ENCODE measurements around the gene PIGM. TPM values are rescaled to one million over a fixed set of nuclear protein-coding genes. Genes with fewer than 3 reads are reported as not detected.

The PIGM gene
- total and polyA plus RNA-seq, 2 of the 13 experiments (the other 11 are each of a cell fraction or from before 2014, with no cell fraction given) = 3.4 to 4.6 TPM

DNA sequence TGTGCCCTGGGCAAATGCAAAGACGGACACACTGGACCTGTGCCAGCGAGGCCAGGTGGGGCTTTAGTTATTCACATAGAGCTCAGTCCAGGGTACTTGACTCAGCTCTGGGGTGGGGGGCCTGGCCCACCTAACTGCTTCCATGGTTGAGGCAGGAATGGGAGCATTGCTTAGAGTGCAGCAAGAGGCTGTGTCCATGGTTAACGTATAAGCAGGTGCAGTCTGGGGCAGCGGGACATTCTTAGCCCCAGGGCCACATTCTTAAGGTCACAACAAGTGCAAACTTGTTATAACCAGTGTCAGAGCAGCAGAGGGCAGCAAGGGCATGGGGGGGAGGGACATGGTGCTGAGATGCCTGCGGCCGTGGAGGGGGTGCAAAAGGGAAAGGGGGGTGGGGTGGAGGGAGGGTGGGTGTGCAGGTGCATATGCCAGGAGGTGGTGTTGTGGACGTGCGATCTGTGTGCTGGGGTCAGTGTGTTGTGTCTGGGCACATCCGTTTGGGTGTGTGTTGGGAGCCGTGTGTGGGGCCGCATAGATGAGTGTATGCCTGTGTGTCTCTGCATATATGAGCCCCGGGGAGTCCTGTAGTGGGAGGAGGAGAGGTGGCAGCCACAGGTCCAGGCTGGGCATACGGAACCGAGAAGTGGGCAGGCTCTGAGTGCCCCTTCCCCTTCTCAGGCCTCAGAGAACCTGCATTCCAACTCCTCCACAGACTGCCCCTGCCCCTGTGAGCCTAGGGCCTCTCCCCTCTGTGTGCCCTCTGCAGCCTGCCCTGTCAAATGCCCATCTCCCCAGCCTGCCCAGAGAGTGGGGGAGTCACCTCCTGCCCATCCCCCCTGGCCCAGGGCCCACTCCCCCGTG, 29.8 kb upstream of the PIGM start:
- peak; percentile 32 for ATAC-seq
- no TSS peak for BruUV-seq (replicated peaks)
- intact Hi-C loops (cut with micrococcal nuclease; ENCODE audit: unreplicated experiment) (no loop called here), in situ Hi-C loops (cut with HindIII; ENCODE audit: extremely low pct_ligation_motif_present, low pct_unique_long_range_greater_than_20kb) (no loop called here)
- Histone ChIP-seq H3K36me3 (replicated peaks in 1 of 2; ENCODE audit: control insufficient read depth in 1 of 2, insufficient read depth in 2 of 2, low read length in 2 of 2) (no peaks in the 10 kb centered on the region), H3K79me2 (ENCODE audit: insufficient read depth, low read length) (no peaks in the 10 kb centered on the region), H2AFZ (ENCODE audit: low read length) (no peak overlapping the region), H3K4me3 (replicated peaks in 1 of 3; ENCODE audit: insufficient read depth in 1 of 3, low read depth in 2 of 3, low read length in 3 of 3) (no peak overlapping the region), H3K9me3 (ENCODE audit: low read length) (no peaks in the 10 kb centered on the region), H3K4me1 (ENCODE audit: insufficient read depth, low read length) (peaks cover 80% of the 10 kb centered on the region), H3K4me2 (ENCODE audit: low read depth, low read length) (no peak overlapping the region), H3K27ac (ENCODE audit: extremely low read length, insufficient read depth, low read length) (no peak overlapping the region), H3K9ac (ENCODE audit: insufficient read depth, low read depth, low read length) (no peak overlapping the region), H3K27me3 (ENCODE audit: control insufficient read depth in 1 of 2, insufficient read depth in 2 of 2, low read length in 2 of 2) (no peaks in the 10 kb centered on the region), H4K20me1 (ENCODE audit: insufficient read depth, low read length) (no peaks in the 10 kb centered on the region)
- TF ChIP-seq, protein P1, sequence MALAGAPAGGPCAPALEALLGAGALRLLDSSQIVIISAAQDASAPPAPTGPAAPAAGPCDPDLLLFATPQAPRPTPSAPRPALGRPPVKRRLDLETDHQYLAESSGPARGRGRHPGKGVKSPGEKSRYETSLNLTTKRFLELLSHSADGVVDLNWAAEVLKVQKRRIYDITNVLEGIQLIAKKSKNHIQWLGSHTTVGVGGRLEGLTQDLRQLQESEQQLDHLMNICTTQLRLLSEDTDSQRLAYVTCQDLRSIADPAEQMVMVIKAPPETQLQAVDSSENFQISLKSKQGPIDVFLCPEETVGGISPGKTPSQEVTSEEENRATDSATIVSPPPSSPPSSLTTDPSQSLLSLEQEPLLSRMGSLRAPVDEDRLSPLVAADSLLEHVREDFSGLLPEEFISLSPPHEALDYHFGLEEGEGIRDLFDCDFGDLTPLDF (CRISPR knock-in tag; IDR thresholded peaks at IDR 0.05) = no peak
- TF ChIP-seq ZNF431 (CRISPR knock-in tag; IDR thresholded peaks at IDR 0.05; ENCODE audit: borderline replicate concordance, low read depth) (no peak), SNAPC2 (CRISPR knock-in tag; IDR thresholded peaks at IDR 0.05) (no peak), DMAP1 (CRISPR knock-in tag; IDR thresholded peaks at IDR 0.05) (no peak), MAFF (IDR thresholded peaks at IDR 0.05; ENCODE audit: low read depth, low read length) (no peak), ZNF839 (CRISPR knock-in tag; IDR thresholded peaks at IDR 0.05; ENCODE audit: borderline replicate concordance) (no peak), ZNF225 (CRISPR knock-in tag; IDR thresholded peaks at IDR 0.05) (no peak), TCF7 (IDR thresholded peaks at IDR 0.05; ENCODE audit: low read depth) (no peak), IRF2 (CRISPR knock-in tag; IDR thresholded peaks at IDR 0.05) (no peak), HNRNPL (IDR thresholded peaks at IDR 0.05; ENCODE audit: low read depth, low read length) (peak; percentile 82; the same call in 1 of the 2 replicates), ZNF644 (CRISPR knock-in tag; IDR thresholded peaks at IDR 0.05; ENCODE audit: low read depth) (no peak), BORCS8-MEF2B (CRISPR knock-in tag; IDR thresholded peaks at IDR 0.05) (no peak)
- TF ChIP-seq, protein P2, sequence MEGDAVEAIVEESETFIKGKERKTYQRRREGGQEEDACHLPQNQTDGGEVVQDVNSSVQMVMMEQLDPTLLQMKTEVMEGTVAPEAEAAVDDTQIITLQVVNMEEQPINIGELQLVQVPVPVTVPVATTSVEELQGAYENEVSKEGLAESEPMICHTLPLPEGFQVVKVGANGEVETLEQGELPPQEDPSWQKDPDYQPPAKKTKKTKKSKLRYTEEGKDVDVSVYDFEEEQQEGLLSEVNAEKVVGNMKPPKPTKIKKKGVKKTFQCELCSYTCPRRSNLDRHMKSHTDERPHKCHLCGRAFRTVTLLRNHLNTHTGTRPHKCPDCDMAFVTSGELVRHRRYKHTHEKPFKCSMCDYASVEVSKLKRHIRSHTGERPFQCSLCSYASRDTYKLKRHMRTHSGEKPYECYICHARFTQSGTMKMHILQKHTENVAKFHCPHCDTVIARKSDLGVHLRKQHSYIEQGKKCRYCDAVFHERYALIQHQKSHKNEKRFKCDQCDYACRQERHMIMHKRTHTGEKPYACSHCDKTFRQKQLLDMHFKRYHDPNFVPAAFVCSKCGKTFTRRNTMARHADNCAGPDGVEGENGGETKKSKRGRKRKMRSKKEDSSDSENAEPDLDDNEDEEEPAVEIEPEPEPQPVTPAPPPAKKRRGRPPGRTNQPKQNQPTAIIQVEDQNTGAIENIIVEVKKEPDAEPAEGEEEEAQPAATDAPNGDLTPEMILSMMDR (CRISPR knock-in tag; IDR thresholded peaks at IDR 0.05) = peak; percentile 20; the same call in 1 of the 2 replicates
- TF ChIP-seq, protein P3, sequence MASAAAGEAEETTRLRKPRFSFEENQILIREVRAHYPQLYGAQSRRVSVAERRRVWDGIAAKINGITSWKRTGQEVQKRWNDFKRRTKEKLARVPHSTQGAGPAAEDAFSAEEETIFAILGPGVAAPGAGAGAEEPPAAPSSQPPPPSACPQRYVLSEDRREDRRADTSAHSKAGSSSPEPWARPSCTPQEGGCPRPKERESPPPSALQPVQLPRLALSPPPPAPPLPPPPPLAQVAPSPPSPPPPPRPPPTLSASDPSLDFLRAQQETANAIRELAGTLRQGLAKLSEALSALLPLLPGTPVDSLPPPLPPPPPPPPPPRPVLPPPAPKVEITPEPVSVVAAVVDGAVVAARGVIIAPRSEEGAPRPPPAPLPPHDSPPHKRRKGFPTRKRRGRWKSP (CRISPR knock-in tag; IDR thresholded peaks at IDR 0.05) = no peak
- TF ChIP-seq, protein P4, sequence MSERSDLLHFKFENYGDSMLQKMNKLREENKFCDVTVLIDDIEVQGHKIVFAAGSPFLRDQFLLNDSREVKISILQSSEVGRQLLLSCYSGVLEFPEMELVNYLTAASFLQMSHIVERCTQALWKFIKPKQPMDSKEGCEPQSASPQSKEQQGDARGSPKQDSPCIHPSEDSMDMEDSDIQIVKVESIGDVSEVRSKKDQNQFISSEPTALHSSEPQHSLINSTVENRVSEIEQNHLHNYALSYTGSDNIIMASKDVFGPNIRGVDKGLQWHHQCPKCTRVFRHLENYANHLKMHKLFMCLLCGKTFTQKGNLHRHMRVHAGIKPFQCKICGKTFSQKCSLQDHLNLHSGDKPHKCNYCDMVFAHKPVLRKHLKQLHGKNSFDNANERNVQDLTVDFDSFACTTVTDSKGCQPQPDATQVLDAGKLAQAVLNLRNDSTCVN (CRISPR knock-in tag; IDR thresholded peaks at IDR 0.05; ENCODE audit: borderline replicate concordance) = no peak
- POLR2A ChIA-PET = no interaction called here
- FAIRE-seq = no peak
- 77% methylated on average over 14 of the region's 15 CpGs for WGBS (ENCODE audit: low lambda C conversion rate)
- DNase-seq (ENCODE audit: low spot score) = no peak
- CTCF ChIA-PET (ENCODE audit: low intra/inter-chr PET ratio, low total read pairs) = no interaction called here
